H1 (cell line): Measurements from ENCODE around the gene CERS3. TPM values are rescaled to one million over a fixed set of nuclear protein-coding genes. Genes with fewer than 3 reads are reported as not detected.

Experiments
- CTCF ChIA-PET: fragments of 300-600 bp; sonication (Branson Sonifier 250); formaldehyde crosslinking; loops from one replicate; lab custom pipeline; 2021; ENCODE audit not compliant: partially characterized antibody; lab: Charles Lee
- POLR2A ChIA-PET: fragments of 300-600 bp; sonication (Branson Sonifier 250); formaldehyde crosslinking; loops from one replicate; lab custom pipeline; 2021; ENCODE audit warnings: inconsistent platforms; ENCODE audit not compliant: partially characterized antibody; lab: Charles Lee
- DNase-seq, 2 experiments: peaks; one replicate each; pipeline versions ENCODE4 v3.0.0 to v3.0.0-alpha.2; 2010 to 2022; ENCODE audit warnings: low spot score in 2 of 2, low read depth in 1 of 2, mixed read lengths in 1 of 2
- FAIRE-seq: peaks from 2 replicates; lab custom pipeline; 2011; peaks lifted over from hg19 to GRCh38; lab: Jason Lieb, UNC
- H2AFZ ChIP-seq: 2 replicates; pipeline ENCODE4 v1.8.1; 2012; ENCODE audit warnings: low read length, inconsistent platforms
- H2AK5ac ChIP-seq: 2 replicates; pipeline ENCODE4 v1.6.1; 2013; ENCODE audit warnings: low read depth, low read length
- H2BK120ac ChIP-seq: replicated peaks from 2 replicates; pipeline ENCODE3; 2013; ENCODE audit warnings: low read depth, low read length, inconsistent platforms
- H2BK12ac ChIP-seq: 2 replicates; pipeline ENCODE4 v1.6.1; 2013; ENCODE audit warnings: low read depth, low read length
- H2BK15ac ChIP-seq: 2 replicates; pipeline ENCODE4 v1.6.1; 2013; ENCODE audit warnings: low read length
- H2BK20ac ChIP-seq: 2 replicates; pipeline ENCODE4 v1.6.1; 2013; ENCODE audit warnings: low read length
- H2BK5ac ChIP-seq: 2 replicates; pipeline ENCODE4 v1.6.1; 2013; ENCODE audit warnings: low read depth, low read length
- H3K14ac ChIP-seq: 2 replicates; pipeline ENCODE4 v1.6.1; 2013; ENCODE audit warnings: inconsistent platforms; ENCODE audit not compliant: insufficient read length
- H3K18ac ChIP-seq: 2 replicates; pipeline ENCODE4 v1.6.1; 2013; ENCODE audit warnings: low read length; ENCODE audit errors: extremely low read depth
- H3K23ac ChIP-seq: 2 replicates; pipeline ENCODE4 v1.6.1; 2013; ENCODE audit warnings: inconsistent platforms; ENCODE audit not compliant: insufficient read length
- H3K23me2 ChIP-seq: 2 replicates; pipeline ENCODE4 v1.6.1; 2013; ENCODE audit warnings: low read depth, low read length
- H3K27ac ChIP-seq: 2 replicates; pipeline ENCODE4 v1.6.1; 2011; ENCODE audit warnings: low read depth, low read length, inconsistent platforms
- H3K27me3 ChIP-seq, 4 experiments: replicated peaks in 1 of 4; 1 replicate in 1 of 4; 2 replicates in 3 of 4; pipeline versions ENCODE4 v1.6.1 to v1.8.1; 2011 to 2013; ENCODE audit warnings: low read length in 3 of 4, mild to moderate bottlenecking in 3 of 4, inconsistent platforms in 2 of 4, mixed read lengths in 2 of 4, moderate library complexity in 1 of 4; ENCODE audit not compliant: control insufficient read depth in 3 of 4, insufficient read depth in 3 of 4; ENCODE audit errors: extremely low read depth in 1 of 4
- H3K36me3 ChIP-seq, 4 experiments: 2 replicates each; pipeline versions ENCODE4 v1.6.1 to v1.8.1; 2011 to 2013; ENCODE audit warnings: mild to moderate bottlenecking in 4 of 4, low read length in 3 of 4, moderate library complexity in 2 of 4, control low read depth in 1 of 4, inconsistent platforms in 1 of 4; ENCODE audit not compliant: insufficient read depth in 4 of 4, control insufficient read depth in 2 of 4
- H3K4ac ChIP-seq: replicated peaks from 2 replicates; pipeline ENCODE3; 2013; ENCODE audit warnings: low read length, low read depth, mixed read lengths, inconsistent platforms; ENCODE audit not compliant: insufficient read length
- H3K4me1 ChIP-seq, 4 experiments: replicated peaks in 1 of 4; 1 replicate in 1 of 4; 2 replicates in 3 of 4; pipeline versions ENCODE4 v1.6.1 to v1.8.1; 2011 to 2013; ENCODE audit warnings: low read length in 3 of 4, inconsistent platforms in 2 of 4, mixed read lengths in 1 of 4; ENCODE audit not compliant: insufficient read depth in 4 of 4, control insufficient read depth in 3 of 4
- H3K4me2 ChIP-seq, 2 experiments: 2 replicates each; pipeline versions ENCODE4 v1.6.1 to v1.8.1; 2011 to 2013; ENCODE audit warnings: low read depth in 2 of 2, low read length in 2 of 2, control low read depth in 1 of 2, inconsistent platforms in 1 of 2, mild to moderate bottlenecking in 1 of 2; ENCODE audit not compliant: insufficient read depth in 1 of 2
- H3K4me3 ChIP-seq, 4 experiments: fragments of 200-600, 300-600 bp in 1 of 4; sonication (generic), shearing (Covaris generic), sonication (Bioruptor Twin) in 1 of 4; 2 replicates each; pipeline versions ENCODE4 v1.5.1 to v1.8.1; 2011 to 2016; ENCODE audit warnings: low read length in 4 of 4, low read depth in 3 of 4, control low read depth in 2 of 4, inconsistent platforms in 2 of 4, mild to moderate bottlenecking in 2 of 4, mixed read lengths in 1 of 4, moderate library complexity in 1 of 4; ENCODE audit not compliant: insufficient read depth in 2 of 4; ENCODE audit errors: extremely low read depth in 1 of 4
- H3K56ac ChIP-seq: replicated peaks from 2 replicates; pipeline ENCODE3; 2013; ENCODE audit warnings: low read depth, mild to moderate bottlenecking, mixed read lengths, low read length, inconsistent platforms; ENCODE audit not compliant: insufficient read length
- H3K79me1 ChIP-seq: 2 replicates; pipeline ENCODE4 v1.6.1; 2013; ENCODE audit warnings: low read depth, low read length, control low read depth
- H3K79me2 ChIP-seq, 2 experiments: 2 replicates each; pipeline versions ENCODE4 v1.6.1 to v1.8.1; 2012 to 2013; ENCODE audit warnings: low read length in 2 of 2, mild to moderate bottlenecking in 2 of 2, inconsistent platforms in 1 of 2; ENCODE audit not compliant: insufficient read depth in 2 of 2, control insufficient read depth in 1 of 2
- H3K9ac ChIP-seq, 4 experiments: replicated peaks in 1 of 4; 1 replicate in 1 of 4; 2 replicates in 3 of 4; pipeline versions ENCODE4 v1.6.1 to v1.8.1; 2011 to 2013; ENCODE audit warnings: low read depth in 3 of 4, low read length in 3 of 4, control low read depth in 2 of 4, mild to moderate bottlenecking in 2 of 4, moderate library complexity in 2 of 4, inconsistent platforms in 1 of 4; ENCODE audit errors: extremely low read depth in 1 of 4
- H3K9me3 ChIP-seq, 2 experiments: 2 replicates each; pipeline versions ENCODE4 v1.6.1 to v1.8.1; 2012 to 2013; ENCODE audit warnings: mild to moderate bottlenecking in 2 of 2, moderate library complexity in 2 of 2, control low read depth in 1 of 2, inconsistent platforms in 1 of 2, low read depth in 1 of 2, low read length in 1 of 2, mixed read lengths in 1 of 2; ENCODE audit not compliant: insufficient read depth in 2 of 2
- H4K20me1 ChIP-seq, 2 experiments: replicated peaks in 1 of 2; 2 replicates each; pipeline versions ENCODE3 to v1.8.1; 2011 to 2013; ENCODE audit warnings: inconsistent platforms in 2 of 2, low read length in 2 of 2, mild to moderate bottlenecking in 1 of 2; ENCODE audit not compliant: insufficient read depth in 2 of 2, control insufficient read depth in 1 of 2
- H4K5ac ChIP-seq: 2 replicates; pipeline ENCODE4 v1.6.1; 2013; ENCODE audit warnings: low read length, low read depth, mixed read lengths, inconsistent platforms; ENCODE audit not compliant: insufficient read length
- H4K8ac ChIP-seq: 2 replicates; pipeline ENCODE4 v1.8.0; 2013; ENCODE audit warnings: mild to moderate bottlenecking, moderate library complexity, low read length, inconsistent platforms; ENCODE audit not compliant: insufficient read depth; ENCODE audit errors: extremely low read depth
- H4K91ac ChIP-seq: replicated peaks from 2 replicates; pipeline ENCODE3; 2013; ENCODE audit warnings: low read length, mixed read lengths, inconsistent platforms; ENCODE audit not compliant: insufficient read length
- CHD1 ChIP-seq: IDR thresholded peaks from 2 replicates; pipeline ENCODE4 v1.6.1; 2012; ENCODE audit warnings: low read depth, low read length, improper control_type of control experiment
- CHD2 ChIP-seq: IDR thresholded peaks from 2 replicates; pipeline ENCODE4 v1.6.1; 2012; ENCODE audit warnings: low read length, improper control_type of control experiment
- EP300 ChIP-seq, 2 experiments: IDR thresholded peaks; 1 replicate in 1 of 2; 2 replicates in 1 of 2; pipeline ENCODE4 v1.6.1; 2011 to 2012; ENCODE audit warnings: low read depth in 2 of 2, low read length in 2 of 2, mild to moderate bottlenecking in 2 of 2, borderline replicate concordance in 1 of 2, inconsistent platforms in 1 of 2, moderate library complexity in 1 of 2
- KDM4A ChIP-seq: IDR thresholded peaks from one replicate; pipeline ENCODE4 v1.7.1; 2012; ENCODE audit warnings: low read depth, mild to moderate bottlenecking, moderate library complexity, low read length, inconsistent platforms; ENCODE audit not compliant: severe bottlenecking
- SIN3A ChIP-seq, 2 experiments: IDR thresholded peaks in 1 of 2; conservative IDR thresholded peaks in 1 of 2; 2 replicates each; pipeline ENCODE4 v1.6.1; 2011 to 2012; ENCODE audit warnings: low read length in 2 of 2, improper control_type of control experiment in 1 of 2, low read depth in 1 of 2, mild to moderate bottlenecking in 1 of 2
- SIRT6 ChIP-seq: IDR thresholded peaks from one replicate; pipeline ENCODE4 v1.7.1; 2012; ENCODE audit warnings: low read length, inconsistent platforms
- SP2 ChIP-seq: IDR thresholded peaks from 2 replicates; pipeline ENCODE4 v1.6.1; 2012; ENCODE audit warnings: mild to moderate bottlenecking, low read length, inconsistent platforms
- TBP ChIP-seq: IDR thresholded peaks from 2 replicates; pipeline ENCODE4 v1.6.1; 2011; ENCODE audit warnings: low read depth, low read length, improper control_type of control experiment
- TCF12 ChIP-seq: IDR thresholded peaks from 2 replicates; pipeline ENCODE4 v1.6.1; 2011; ENCODE audit warnings: low read depth, mild to moderate bottlenecking, low read length
- YY1 ChIP-seq: IDR thresholded peaks from 2 replicates; pipeline ENCODE4 v1.6.1; 2011; ENCODE audit warnings: low read depth, mild to moderate bottlenecking, low read length
- WGBS, 2 experiments: shearing (Covaris generic) in 1 of 2; methylation state at CpG; one replicate each; pipeline versions ENCODE4 v1.1.6 to v1.1.7; 2013 to 2015; ENCODE audit warnings: low lambda C conversion rate in 2 of 2, mixed read lengths in 2 of 2, inconsistent platforms in 1 of 2, low coverage in 1 of 2, missing lambda C conversion rate in 1 of 2; ENCODE audit not compliant: insufficient replicate concordance in 2 of 2, insufficient coverage in 1 of 2, insufficient read length in 1 of 2; ENCODE audit errors: extremely low coverage in 1 of 2, missing lambda C conversion rate in 1 of 2; 5-methylcytosine and 5-hydroxymethylcytosine counted together
- polyA plus RNA-seq, 7 experiments: library from polyadenylated mRNA; depleted of rRNA in 3 of 7; stranded (reverse) in 5 of 7; unstranded in 2 of 7; fragments of >200 nt in 5 of 7; fragments of 200-250 nt in 2 of 7; gene quantifications; 1 replicate in 5 of 7; 2 replicates in 1 of 7; 4 replicates in 1 of 7; pipeline versions ENCODE4 v1.2.1 to v1.2.3, GENCODE V29; 2011 to 2013; ENCODE audit warnings: missing spikeins in 2 of 7, mixed read lengths in 2 of 7
- total RNA-seq: library from RNA; stranded (reverse); fragmentation: NEBNext Ultra II Directional; extraction: Animal tissue kit (Norgen Biotek cat#: 25700); gene quantifications from 2 replicates; pipeline ENCODE4 v1.2.1, GENCODE V29; 2021
- TF ChIP-seq, protein P1 (sequence below): IDR thresholded peaks from 2 replicates; pipeline ENCODE4 v1.6.1; 2012; ENCODE audit warnings: inconsistent platforms
- TF ChIP-seq, protein P2 (sequence below): IDR thresholded peaks from 2 replicates; pipeline ENCODE4 v1.6.1; 2012; ENCODE audit warnings: low read length, inconsistent platforms

Gene CERS3
- total and polyA plus RNA-seq, 2 of the 8 experiments (the other 6 are each of a cell fraction or from before 2014, with no cell fraction given) = 0.62 TPM; not detected in 1

DNA sequence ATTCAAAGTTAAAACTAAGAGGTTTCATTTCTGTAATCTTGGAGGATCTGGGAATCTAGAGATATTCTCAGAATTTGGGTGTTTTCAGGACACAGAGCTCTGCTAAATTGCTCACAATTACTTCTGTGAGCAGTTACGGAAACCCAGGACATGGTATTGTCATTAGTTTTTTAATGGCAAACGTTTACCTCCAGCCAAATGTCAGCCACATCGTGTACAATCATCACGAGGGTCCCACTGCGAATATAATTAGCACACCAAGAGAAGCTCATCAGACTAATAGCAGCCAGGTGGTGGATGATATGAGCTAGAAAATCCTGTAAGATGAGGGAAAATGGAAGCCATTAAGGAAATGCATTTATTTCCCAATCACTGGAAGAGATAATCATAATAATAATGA is 56.0 kb downstream of the CERS3 start:
- no peaks in the 10 kb centered on the region for H3K79me2 ChIP-seq
- FAIRE-seq (no peak), DNase-seq (no peak)
- H4K91ac ChIP-seq = no peak overlapping the region
- 76% methylated on average over 5 of the region's 5 CpGs; no CpG with 5 or more reads in 1 of the 2 experiments for WGBS, 2 experiments
- H2AFZ ChIP-seq = no peak overlapping the region
- H2BK12ac ChIP-seq = no peak overlapping the region
- H2BK20ac ChIP-seq = no peak overlapping the region
- H3K4ac ChIP-seq = no peak overlapping the region
- H4K20me1 ChIP-seq = no peaks in the 10 kb centered on the region
- POLR2A ChIA-PET = no interaction called here
- no peak overlapping the region for H3K27ac ChIP-seq
- H2BK15ac ChIP-seq = no peak overlapping the region
- no peak overlapping the region for H3K4me2 ChIP-seq
- CTCF ChIA-PET = no interaction called here
- H3K36me3 ChIP-seq = no peaks in the 10 kb centered on the region
- no peaks in the 10 kb centered on the region for H3K23me2 ChIP-seq
- H3K23ac ChIP-seq = no peak overlapping the region
- H4K5ac ChIP-seq = no peak overlapping the region
- no peaks in the 10 kb centered on the region for H3K4me1 ChIP-seq
- no peak overlapping the region for H3K9ac ChIP-seq
- H3K9me3 ChIP-seq = peaks cover 55 to 58% of the 10 kb centered on the region in 2 experiments
- H3K14ac ChIP-seq = no peak overlapping the region
- no peak overlapping the region for H3K4me3 ChIP-seq
- no peak overlapping the region for H3K18ac ChIP-seq
- H3K27me3 ChIP-seq = no peaks in the 10 kb centered on the region
- no peak overlapping the region for H4K8ac ChIP-seq
- H2BK120ac ChIP-seq = no peak overlapping the region
- no peaks in the 10 kb centered on the region for H3K79me1 ChIP-seq
- H3K56ac ChIP-seq = no peak overlapping the region
- H2AK5ac ChIP-seq = no peak overlapping the region
- H2BK5ac ChIP-seq = no peak overlapping the region
- TF ChIP-seq TCF12 (no peak), SP2 (no peak), KDM4A (no peak), EP300 (IDR thresholded peaks at IDR 0.05; ENCODE audit: borderline replicate concordance in 1 of 2, low read depth in 2 of 2, low read length in 2 of 2) (no peak), TBP (no peak), CHD1 (no peak), YY1 (no peak), SIRT6 (no peak), CHD2 (no peak), SIN3A (conservative IDR thresholded peaks at IDR 0.05 in 1 of 2, IDR thresholded peaks at IDR 0.05 in 1 of 2; ENCODE audit: low read depth in 1 of 2, low read length in 2 of 2) (no peak)
- TF ChIP-seq, protein P1, sequence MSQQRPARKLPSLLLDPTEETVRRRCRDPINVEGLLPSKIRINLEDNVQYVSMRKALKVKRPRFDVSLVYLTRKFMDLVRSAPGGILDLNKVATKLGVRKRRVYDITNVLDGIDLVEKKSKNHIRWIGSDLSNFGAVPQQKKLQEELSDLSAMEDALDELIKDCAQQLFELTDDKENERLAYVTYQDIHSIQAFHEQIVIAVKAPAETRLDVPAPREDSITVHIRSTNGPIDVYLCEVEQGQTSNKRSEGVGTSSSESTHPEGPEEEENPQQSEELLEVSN = no peak
- TF ChIP-seq, protein P2, sequence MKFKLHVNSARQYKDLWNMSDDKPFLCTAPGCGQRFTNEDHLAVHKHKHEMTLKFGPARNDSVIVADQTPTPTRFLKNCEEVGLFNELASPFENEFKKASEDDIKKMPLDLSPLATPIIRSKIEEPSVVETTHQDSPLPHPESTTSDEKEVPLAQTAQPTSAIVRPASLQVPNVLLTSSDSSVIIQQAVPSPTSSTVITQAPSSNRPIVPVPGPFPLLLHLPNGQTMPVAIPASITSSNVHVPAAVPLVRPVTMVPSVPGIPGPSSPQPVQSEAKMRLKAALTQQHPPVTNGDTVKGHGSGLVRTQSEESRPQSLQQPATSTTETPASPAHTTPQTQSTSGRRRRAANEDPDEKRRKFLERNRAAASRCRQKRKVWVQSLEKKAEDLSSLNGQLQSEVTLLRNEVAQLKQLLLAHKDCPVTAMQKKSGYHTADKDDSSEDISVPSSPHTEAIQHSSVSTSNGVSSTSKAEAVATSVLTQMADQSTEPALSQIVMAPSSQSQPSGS = no peak
